ENCODE measurements around the gene C19orf53.
A peak's percentile ranks its signal among the peaks of the same experiment; 100 is the strongest.
"Not testable (repeated sequence)": the region's sequence is repeated elsewhere in the genome, so short reads cannot be mapped to it uniquely, and the experiment has no call there.

The C19orf53 gene

GRCh38 chr19:13764101-13764807 is 10.0 kb upstream of the C19orf53 start, which contains the start of gene MRI1:
Gene MRI1, plus strand, starts transcription at chr19:13764522. Its CDS starts 67 bp downstream, at chr19:13764589.
- DNase-seq = peak; percentile 1 to 46

GRCh38 chr19:13764821-13765394 is 9.3 kb upstream of the C19orf53 start:
- no peak for DNase-seq

- DNase-seq = no peak
Measured at GRCh38 chr19:13765395-13766094, 8.7 kb upstream of the C19orf53 start.

GRCh38 chr19:13766095-13766481 is 8.2 kb upstream of the C19orf53 start:
- DNase-seq = no peak

- no peak for DNase-seq
Measured at GRCh38 chr19:13768510-13768909, 5.7 kb upstream of the C19orf53 start.

GRCh38 chr19:13770013-13770635 is 4.1 kb upstream of the C19orf53 start:
- no peak for DNase-seq

- no peak for DNase-seq
Measured at GRCh38 chr19:13778398-13778797, 4.1 kb downstream of the C19orf53 start.

- DNase-seq = no peak
Measured at GRCh38 chr19:13778847-13779246, 4.6 kb downstream of the C19orf53 start.

- DNase-seq = not testable (repeated sequence)
Measured at GRCh38 chr19:13779794-13780193, 5.5 kb downstream of the C19orf53 start.

- peak in 1 of 2 experiments; percentile 3 for DNase-seq
Measured at GRCh38 chr19:13781547-13781946, 7.3 kb downstream of the C19orf53 start.

GRCh38 chr19:13782537-13782936 is 8.3 kb downstream of the C19orf53 start:
- DNase-seq = no peak

GRCh38 chr19:13783565-13784500 is 9.6 kb downstream of the C19orf53 start:
- DNase-seq = no peak

GRCh38 chr19:13784731-13785452 is 10.6 kb downstream of the C19orf53 start:
- DNase-seq = no peak

- DNase-seq = no peak
Measured at GRCh38 chr19:13788991-13789390, 14.7 kb downstream of the C19orf53 start.

- DNase-seq = no peak
Measured at GRCh38 chr19:13790354-13790753, 16.1 kb downstream of the C19orf53 start.

GRCh38 chr19:13793317-13793716 is 19.1 kb downstream of the C19orf53 start:
- DNase-seq = not testable (repeated sequence)

GRCh38 chr19:13794398-13794756 is 20.1 kb downstream of the C19orf53 start:
- no peak for DNase-seq

GRCh38 chr19:13794757-13795589 is 20.7 kb downstream of the C19orf53 start, which contains the start of gene ZSWIM4:
Gene ZSWIM4, plus strand, starts transcription at chr19:13795443. Its CDS starts 206 bp downstream, at chr19:13795649.
- DNase-seq = peak; percentile 86 to 90

- no peak for DNase-seq
Measured at GRCh38 chr19:13795595-13796300, 21.5 kb downstream of the C19orf53 start.
